Gastroesophageal sphincter (tissue), 4 donors: Measurements from ENCODE around the gene C1orf159. TPM values are rescaled to one million over a fixed set of nuclear protein-coding genes. Genes with fewer than 3 reads are reported as not detected.

Source experiments
- ATAC-seq: fragments of 150-250 bp; one replicate; pipeline ENCODE4 v1.9.1; 2016; ENCODE audit warnings: mild to moderate bottlenecking, moderate library complexity
- H3K27ac ChIP-seq, 4 donors: fragments of 200-600 bp; sonication (generic) in 3 of 4; 1 replicate in 3 of 4; 2 replicates in 1 of 4; pipeline ENCODE4 v1.5.1; 2016 to 2019
- H3K27me3 ChIP-seq: fragments of 200-600 bp; sonication (generic); one replicate; pipeline ENCODE4 v1.5.1; 2019
- H3K36me3 ChIP-seq, 2 donors: fragments of 200-600 bp; sonication (generic); one replicate each; pipeline ENCODE4 v1.5.1; 2019; ENCODE audit warnings: control low read depth in 1 of 2
- H3K4me1 ChIP-seq, 3 donors: fragments of 200-600 bp; sonication (generic); 1 replicate in 2 of 3; 2 replicates in 1 of 3; pipeline ENCODE4 v1.5.1; 2016 to 2019; ENCODE audit warnings: control low read depth in 2 of 3
- H3K4me3 ChIP-seq, 2 donors: fragments of 200-600 bp; sonication (generic); one replicate each; pipeline ENCODE4 v1.5.1; 2019; ENCODE audit warnings: mild to moderate bottlenecking in 1 of 2, moderate library complexity in 1 of 2
- H3K9me3 ChIP-seq, 3 donors: fragments of 200-600 bp; sonication (generic); one replicate each; pipeline ENCODE4 v1.5.1; 2017 to 2019; ENCODE audit warnings: control low read depth in 2 of 3
- CTCF ChIP-seq, 4 experiments: fragments of 200-600 bp in 2 of 4; fragments of 450-650 bp in 2 of 4; sonication (generic) in 1 of 4; IDR thresholded peaks; one replicate each; pipeline ENCODE4 v1.5.1; 2017 to 2019; ENCODE audit warnings: antibody characterized with exemption in 4 of 4, mild to moderate bottlenecking in 2 of 4, moderate library complexity in 2 of 4
- EP300 ChIP-seq: sonication (generic); formaldehyde crosslinking; IDR thresholded peaks from one replicate; pipeline ENCODE4 v1.6.1; 2017; ENCODE audit warnings: antibody characterized with exemption, mild to moderate bottlenecking
- POLR2A ChIP-seq, 2 donors: fragments of 450-650 bp; IDR thresholded peaks; one replicate each; pipeline ENCODE4 v1.6.1; 2017; ENCODE audit warnings: antibody characterized with exemption in 2 of 2, mild to moderate bottlenecking in 2 of 2, moderate library complexity in 1 of 2
- POLR2AphosphoS5 ChIP-seq: sonication (generic); formaldehyde crosslinking; IDR thresholded peaks from one replicate; pipeline ENCODE4 v1.6.1; 2017; ENCODE audit warnings: antibody characterized with exemption
- whole genome bisulfite sequencing, 2 donors: methylation state at CpG; one replicate each; pipeline ENCODE4 v1.1.5; 2018; ENCODE audit warnings: low coverage in 1 of 2; 5-methylcytosine and 5-hydroxymethylcytosine counted together
- total RNA-seq, 4 donors: library from RNA; depleted of rRNA; stranded (reverse); fragments of >200 nt; gene quantifications; one replicate each; pipeline ENCODE4 v1.1.0, GENCODE V29; 2016

Gene C1orf159
- total RNA-seq, 4 donors from 2014 or later: 6.3 to 15.3 (median 9.9) TPM

DNA sequence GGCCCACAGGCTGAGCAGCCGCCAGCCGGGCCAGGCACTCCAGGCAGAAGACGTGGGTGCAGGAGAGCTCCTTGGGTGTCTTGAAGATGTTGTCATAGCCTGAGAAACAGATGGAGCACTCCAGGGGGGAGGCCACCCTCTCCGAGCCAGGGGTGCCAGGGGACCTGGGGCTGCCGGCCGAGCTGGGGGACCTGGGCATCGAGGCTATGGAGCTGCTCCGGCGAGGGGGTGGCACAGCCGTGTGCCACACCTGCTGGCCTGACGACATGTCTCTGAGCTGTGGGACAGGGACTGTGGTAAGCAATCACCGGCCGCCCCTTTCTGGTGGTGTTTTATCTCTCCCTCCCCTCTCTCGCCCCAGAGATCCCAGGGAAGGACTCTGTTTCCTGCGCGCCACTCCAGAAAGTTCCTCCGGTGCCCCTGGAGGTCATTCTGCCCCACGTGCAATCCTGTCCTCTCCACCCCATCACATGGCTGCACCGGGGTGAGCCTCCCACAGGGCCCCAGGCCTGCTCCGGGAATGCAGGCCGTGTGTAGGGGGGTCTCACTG, 43.5 kb downstream of the C1orf159 start:
- no peaks in the 10 kb centered on the region for H3K36me3 ChIP-seq
- peaks cover 0 to 20% (median 16%) of the 10 kb centered on the region in 3 donors for H3K4me1 ChIP-seq
- ATAC-seq: no peak
- peaks cover 87% of the 10 kb centered on the region for H3K27me3 ChIP-seq
- TF ChIP-seq CTCF (IDR thresholded peaks at IDR 0.05): no peak
- no peak for TF ChIP-seq EP300
- TF ChIP-seq POLR2A (IDR thresholded peaks at IDR 0.05): no peak
- TF ChIP-seq POLR2AphosphoS5: no peak
- H3K4me3 ChIP-seq: no peak overlapping the region
- no peaks in the 10 kb centered on the region for H3K9me3 ChIP-seq
- H3K27ac ChIP-seq: no peak overlapping the region
- WGBS, 2 donors: 80% methylated on average over 2 of the region's 21 CpGs; no CpG with 5 or more reads in 1 of the 2 donors

GRCh38 chr1:1071486-1072298, 44.2 kb downstream of the C1orf159 start:
- H3K4me3 ChIP-seq: no peak overlapping the region
- TF ChIP-seq EP300: no peak
- no peak for TF ChIP-seq CTCF (IDR thresholded peaks at IDR 0.05)
- TF ChIP-seq POLR2A (IDR thresholded peaks at IDR 0.05): no peak
- TF ChIP-seq POLR2AphosphoS5: no peak
- H3K27me3 ChIP-seq: peaks cover 93% of the 10 kb centered on the region
- ATAC-seq: no peak
- WGBS, 2 donors: 100% methylated on average over 1 of the region's 56 CpGs; no CpG with 5 or more reads in 1 of the 2 donors
- H3K36me3 ChIP-seq: no peaks in the 10 kb centered on the region
- no peaks in the 10 kb centered on the region for H3K9me3 ChIP-seq
- H3K27ac ChIP-seq: no peak overlapping the region
- peaks cover 0 to 20% (median 16%) of the 10 kb centered on the region in 3 donors for H3K4me1 ChIP-seq

GRCh38 chr1:1069711-1070676, 45.9 kb downstream of the C1orf159 start:
- Histone ChIP-seq H3K9me3 (no peaks in the 10 kb centered on the region), H3K27ac (no peak overlapping the region), H3K36me3 (no peaks in the 10 kb centered on the region), H3K27me3 (peaks cover 89% of the 10 kb centered on the region), H3K4me1 (peaks cover 0 to 20% (median 16%) of the 10 kb centered on the region in 3 donors), H3K4me3 (peak overlapping the region in 1 of 2 donors; percentile 52)
- no peak for TF ChIP-seq POLR2A (IDR thresholded peaks at IDR 0.05)
- TF ChIP-seq EP300: no peak
- ATAC-seq: no peak
- WGBS, 2 donors: 50 to 53% methylated on average over 1 to 8 of the region's 40 CpGs

DNA sequence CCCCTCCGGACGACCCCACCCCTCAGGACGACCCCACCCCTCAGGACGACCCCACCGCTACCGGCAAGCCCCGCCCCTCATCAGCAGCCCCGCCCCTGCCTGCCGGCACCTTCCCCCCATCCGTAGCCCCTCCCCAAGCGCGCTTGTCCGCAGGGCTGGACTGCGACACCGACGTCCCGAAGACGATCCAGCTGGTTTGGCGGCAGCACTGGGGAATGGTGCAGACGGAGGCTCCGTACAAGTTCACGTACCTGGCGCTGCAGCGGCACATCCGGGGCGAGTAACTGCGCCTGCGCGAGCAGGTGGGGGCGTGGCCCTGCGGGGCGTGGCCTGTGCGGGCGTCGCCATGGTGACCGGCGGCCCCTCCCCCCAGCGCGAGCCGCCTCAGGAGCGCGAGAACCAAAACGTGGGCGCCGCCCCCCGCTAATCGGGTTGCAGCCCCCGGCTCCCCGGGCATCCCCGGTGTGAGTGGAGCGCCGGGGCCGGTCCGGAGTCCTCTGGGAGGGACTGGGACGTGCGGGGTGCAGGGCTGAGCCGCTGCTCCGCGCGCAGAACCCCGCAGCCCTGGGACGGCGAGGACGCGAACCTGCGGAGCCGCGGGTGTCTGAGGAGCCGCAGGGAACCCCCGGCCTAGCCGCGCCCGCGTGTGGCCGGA, 46.7 kb downstream of the C1orf159 start:
- Histone ChIP-seq H3K36me3 (no peaks in the 10 kb centered on the region), H3K27ac (no peak overlapping the region), H3K4me1 (peaks cover 0 to 22% (median 16%) of the 10 kb centered on the region in 3 donors), H3K4me3 (peak overlapping the region; percentile 3 to 52), H3K27me3 (peaks cover 87% of the 10 kb centered on the region), H3K9me3 (no peaks in the 10 kb centered on the region)
- ATAC-seq: peak; percentile 26
- WGBS, 2 donors: no CpG with 5 or more reads among the region's 75 CpGs
- no peak for TF ChIP-seq POLR2A (IDR thresholded peaks at IDR 0.05)
- no peak for TF ChIP-seq POLR2AphosphoS5

GRCh38 chr1:1068517-1069055, 47.3 kb downstream of the C1orf159 start:
- ATAC-seq: no peak
- H3K36me3 ChIP-seq: no peaks in the 10 kb centered on the region
- H3K27ac ChIP-seq: no peak overlapping the region
- H3K27me3 ChIP-seq: peaks cover 87% of the 10 kb centered on the region
- WGBS, 2 donors: 14% methylated on average over 1 of the region's 55 CpGs; no CpG with 5 or more reads in 1 of the 2 donors
- peak overlapping the region; percentile 3 to 52 for H3K4me3 ChIP-seq
- no peak for TF ChIP-seq EP300
- TF ChIP-seq CTCF (IDR thresholded peaks at IDR 0.05): no peak
- TF ChIP-seq POLR2AphosphoS5: no peak
- no peak for TF ChIP-seq POLR2A (IDR thresholded peaks at IDR 0.05)
- peaks cover 0 to 28% (median 20%) of the 10 kb centered on the region in 3 donors for H3K4me1 ChIP-seq
- no peaks in the 10 kb centered on the region for H3K9me3 ChIP-seq
